Endothelial cell of coronary artery (primary cell): Measurements from ENCODE around the gene OR4C45. TPM values are rescaled to one million over a fixed set of nuclear protein-coding genes. Genes with fewer than 3 reads are reported as not detected.

Experiments used
- total RNA-seq: library from RNA; depleted of rRNA; stranded (reverse); fragments of >200 nt; gene quantifications from 2 replicates; pipeline ENCODE4 v1.2.3, GENCODE V29; 2014

The OR4C45 gene
- not detected in 2 replicates for total RNA-seq

DNA sequence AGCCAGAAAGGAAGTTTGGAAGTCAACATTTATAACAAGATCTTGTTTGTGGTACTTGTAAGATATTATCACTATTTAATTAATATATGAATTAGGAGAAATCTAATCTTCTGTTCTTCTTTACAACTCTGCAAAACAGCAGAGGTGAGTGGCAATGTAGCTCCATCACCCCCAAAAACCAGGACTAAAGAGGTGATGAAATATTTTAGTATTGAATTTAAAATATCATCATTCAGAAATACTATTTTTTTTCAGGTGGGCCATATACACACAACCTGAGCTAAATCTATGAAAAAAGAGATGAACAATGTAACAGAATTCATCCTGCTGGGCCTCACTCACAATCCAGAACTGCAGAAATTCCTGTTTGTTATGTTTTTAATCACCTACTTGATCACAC, at the start of gene OR4C45:
TSS of gene OR4C45 (plus strand) at position 301 of the 400 bp plus-strand sequence.

Other genes with a start within 250 kb of the OR4C45 start
- not detected in 2 replicates for gene OR4C13, start 80.5 kb upstream of the OR4C45 start, total RNA-seq
- gene OR4C12, start 50.3 kb upstream of the OR4C45 start, total RNA-seq: not detected in 2 replicates